Hepatocyte (in vitro differentiated cells): ENCODE results near the gene INMT.
A peak's percentile ranks its signal among the peaks of the same experiment; 100 is the strongest.

ENCODE experiments used
- EZH2 ChIP-seq: fragments of 200-600 bp; sonication (generic); IDR thresholded peaks from 2 replicates; pipeline ENCODE4 v1.6.1; 2016; ENCODE audit warnings: antibody characterized with exemption, mild to moderate bottlenecking, borderline replicate concordance
- EZH2phosphoT487 ChIP-seq: fragments of 200-600 bp; sonication (generic); IDR thresholded peaks from one replicate; pipeline ENCODE4 v1.6.1; 2018; ENCODE audit warnings: antibody characterized with exemption, mild to moderate bottlenecking, low read depth, moderate library complexity; ENCODE audit not compliant: unreplicated experiment, severe bottlenecking
- TF ChIP-seq, protein P1 (sequence below): fragments of 200-600 bp; sonication (generic); IDR thresholded peaks from 2 replicates; pipeline ENCODE4 v1.5.1; 2016; ENCODE audit warnings: antibody characterized with exemption, mild to moderate bottlenecking; ENCODE audit not compliant: poor library complexity

DNA sequence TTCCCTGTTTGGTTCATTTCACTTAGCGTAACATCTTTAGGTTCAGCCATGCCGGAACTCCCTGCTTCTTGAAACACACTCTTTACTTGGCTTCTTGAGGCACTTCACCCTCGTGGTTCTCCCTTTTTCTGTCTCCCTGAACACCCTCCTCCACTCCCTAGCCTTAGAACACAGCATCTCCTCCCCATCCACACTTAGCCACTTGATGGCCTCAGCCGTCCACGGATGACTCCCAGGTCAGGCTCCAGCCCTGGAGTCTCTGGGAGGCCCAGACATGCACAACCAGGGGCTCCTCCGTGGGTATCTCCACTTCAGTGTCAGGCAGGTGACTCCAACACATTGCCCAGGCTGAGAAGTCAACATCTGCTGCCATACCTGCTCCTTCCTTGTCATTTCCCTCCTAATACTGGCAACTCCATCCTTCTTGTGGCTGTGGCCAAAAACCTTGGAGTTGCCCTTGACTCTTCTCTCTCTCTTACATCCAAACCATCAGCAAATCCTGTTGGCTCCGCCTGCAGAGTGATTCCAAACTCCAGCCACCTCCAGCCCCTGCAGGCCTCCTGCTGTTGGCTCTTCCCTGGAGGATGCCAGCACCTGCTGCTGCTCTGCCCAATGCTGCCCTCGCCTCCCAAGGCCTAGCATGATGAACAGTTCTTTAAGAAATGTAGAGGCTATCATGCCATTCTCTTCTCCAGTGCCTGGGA is 8.4 kb upstream of the INMT start:
- TF ChIP-seq, protein P1, sequence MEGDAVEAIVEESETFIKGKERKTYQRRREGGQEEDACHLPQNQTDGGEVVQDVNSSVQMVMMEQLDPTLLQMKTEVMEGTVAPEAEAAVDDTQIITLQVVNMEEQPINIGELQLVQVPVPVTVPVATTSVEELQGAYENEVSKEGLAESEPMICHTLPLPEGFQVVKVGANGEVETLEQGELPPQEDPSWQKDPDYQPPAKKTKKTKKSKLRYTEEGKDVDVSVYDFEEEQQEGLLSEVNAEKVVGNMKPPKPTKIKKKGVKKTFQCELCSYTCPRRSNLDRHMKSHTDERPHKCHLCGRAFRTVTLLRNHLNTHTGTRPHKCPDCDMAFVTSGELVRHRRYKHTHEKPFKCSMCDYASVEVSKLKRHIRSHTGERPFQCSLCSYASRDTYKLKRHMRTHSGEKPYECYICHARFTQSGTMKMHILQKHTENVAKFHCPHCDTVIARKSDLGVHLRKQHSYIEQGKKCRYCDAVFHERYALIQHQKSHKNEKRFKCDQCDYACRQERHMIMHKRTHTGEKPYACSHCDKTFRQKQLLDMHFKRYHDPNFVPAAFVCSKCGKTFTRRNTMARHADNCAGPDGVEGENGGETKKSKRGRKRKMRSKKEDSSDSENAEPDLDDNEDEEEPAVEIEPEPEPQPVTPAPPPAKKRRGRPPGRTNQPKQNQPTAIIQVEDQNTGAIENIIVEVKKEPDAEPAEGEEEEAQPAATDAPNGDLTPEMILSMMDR, result peak; percentile 36
- TF ChIP-seq EZH2phosphoT487 (no peak), EZH2 (no peak)
